ENCODE data around the gene INHA.

INHA gene

DNA sequence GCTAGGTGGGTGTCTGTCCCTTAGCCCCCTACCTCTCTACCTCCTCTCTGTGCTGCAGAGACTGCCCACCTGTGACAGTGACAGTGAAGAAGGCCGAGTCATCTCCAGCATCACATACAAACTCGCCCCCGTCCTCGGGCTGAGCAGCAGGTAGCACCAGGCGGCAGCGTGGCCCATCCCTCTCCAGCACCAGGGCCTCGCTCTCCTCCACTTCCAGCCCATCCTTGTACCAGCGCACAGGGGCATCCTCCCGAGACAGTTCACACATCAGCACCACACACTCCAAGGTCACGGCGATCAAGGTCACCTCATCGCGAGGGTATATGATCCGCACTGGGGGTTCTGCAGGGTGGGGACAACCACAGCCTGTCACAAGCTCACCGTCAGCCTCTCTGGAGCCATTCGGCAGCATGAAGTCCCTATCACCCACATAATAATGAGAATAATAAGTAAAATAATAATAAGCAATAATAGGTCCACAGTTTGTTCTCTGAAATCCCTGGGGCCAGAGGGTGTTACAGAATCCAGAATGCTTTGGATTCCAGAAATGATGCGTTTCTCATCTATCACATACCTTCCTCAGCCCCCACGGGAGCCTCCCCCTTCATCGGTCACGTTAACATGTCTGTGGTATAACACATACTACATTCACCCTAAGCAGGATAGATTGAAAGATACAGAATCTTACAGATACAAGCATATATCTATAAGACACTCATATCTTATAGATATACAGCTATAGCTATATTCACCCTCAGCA is 12.8 kb upstream of the INHA start:
- DNase-seq: no peak

DNA sequence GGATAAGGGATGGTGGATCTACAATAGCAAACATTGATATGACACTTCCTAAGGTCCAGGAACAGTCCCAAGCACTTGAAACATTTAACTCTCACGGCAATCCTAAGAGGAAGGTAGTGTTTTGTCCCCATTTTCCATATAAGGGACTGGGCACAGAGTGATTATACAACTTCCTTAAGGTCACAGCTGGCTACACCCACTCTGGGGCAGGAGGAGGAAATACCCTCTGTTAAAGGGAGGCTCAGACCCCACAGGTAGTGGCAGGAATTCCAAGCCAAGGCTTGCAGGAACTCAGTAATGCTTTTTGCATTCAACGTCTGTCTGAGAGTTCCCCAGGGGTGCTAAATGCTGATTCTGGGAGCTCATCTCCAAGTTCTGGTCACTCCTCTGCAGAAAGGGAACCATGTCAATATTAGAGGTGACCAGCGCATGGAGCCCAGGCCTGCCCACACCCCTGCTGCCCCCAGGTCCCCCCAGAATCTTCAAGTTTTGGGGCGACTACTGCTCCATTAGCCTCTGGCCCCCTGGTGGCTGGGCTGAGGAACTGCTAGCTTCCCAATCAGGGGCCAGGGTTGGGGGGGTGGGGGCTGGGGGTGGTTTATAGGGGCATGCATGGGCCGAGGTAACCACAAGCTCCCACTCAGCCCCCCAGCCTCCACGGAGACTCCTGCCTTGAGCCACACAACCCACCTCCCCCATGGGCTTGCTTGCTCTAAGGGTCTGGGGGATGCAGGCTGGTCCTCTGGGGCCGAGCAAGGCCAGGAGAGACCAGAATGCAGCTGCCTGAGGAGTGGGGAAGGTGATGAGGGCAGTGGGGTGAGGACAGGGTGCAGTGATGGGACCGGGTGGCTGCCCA is 11.8 kb upstream of the INHA start:
- DNase-seq: peak; percentile 20

DNA sequence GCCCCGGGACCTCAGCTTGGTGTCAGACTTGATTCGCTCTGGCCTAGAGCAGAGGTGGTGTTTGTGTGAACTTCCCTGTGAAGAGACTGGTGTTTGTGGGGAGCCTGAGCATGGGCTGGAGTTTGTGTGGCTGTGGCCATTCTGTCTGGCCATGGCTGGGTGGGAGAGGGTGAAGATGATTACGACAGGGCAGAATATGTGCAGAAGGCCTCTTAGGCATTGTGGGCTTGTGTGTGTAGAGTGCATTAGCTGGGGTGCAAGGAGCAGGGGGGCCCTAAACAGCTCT is 11.3 kb upstream of the INHA start:
- no peak for DNase-seq

DNA sequence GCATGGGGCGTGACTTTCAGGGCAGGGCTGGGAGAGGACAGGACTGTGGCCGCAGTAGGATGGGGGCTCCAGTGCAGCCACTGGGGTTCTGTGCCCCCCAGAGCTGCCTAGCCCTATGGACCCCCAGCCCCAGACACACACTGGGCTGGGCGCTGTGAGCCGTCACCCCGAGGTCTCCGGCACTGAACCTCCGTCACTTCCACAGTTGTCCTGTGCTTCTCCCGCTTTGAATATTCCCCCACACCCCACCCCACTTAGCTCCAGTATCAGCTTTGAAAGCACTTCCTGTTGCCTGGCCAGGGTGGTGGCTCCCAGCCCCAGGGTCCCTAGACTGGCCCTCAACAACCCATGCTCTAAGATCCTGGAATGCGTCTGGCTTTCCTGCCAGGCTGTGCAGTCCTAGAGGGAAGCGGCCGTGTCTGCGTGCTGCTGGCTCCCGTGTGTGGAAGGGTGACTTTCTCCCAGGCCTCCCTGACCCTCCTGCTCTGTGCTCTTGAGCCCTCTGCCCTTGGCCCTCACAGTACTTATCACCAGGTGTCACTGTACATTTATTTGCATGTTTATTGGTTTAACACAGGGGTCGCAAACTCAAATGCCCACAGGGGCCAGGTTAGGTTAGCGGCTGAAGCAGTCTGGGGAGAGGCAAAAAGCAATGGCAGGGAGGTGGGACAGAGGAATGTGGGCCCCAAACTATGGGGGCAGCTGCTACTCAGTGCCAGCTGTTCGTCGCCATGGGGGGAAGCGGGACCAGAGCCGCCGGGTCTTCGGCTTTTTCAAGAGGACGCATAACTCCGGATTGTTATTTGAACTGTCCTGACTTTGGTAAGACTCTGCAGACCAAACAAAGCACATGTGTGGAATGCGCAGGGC is 10.7 kb upstream of the INHA start:
- DNase-seq: no peak

DNA sequence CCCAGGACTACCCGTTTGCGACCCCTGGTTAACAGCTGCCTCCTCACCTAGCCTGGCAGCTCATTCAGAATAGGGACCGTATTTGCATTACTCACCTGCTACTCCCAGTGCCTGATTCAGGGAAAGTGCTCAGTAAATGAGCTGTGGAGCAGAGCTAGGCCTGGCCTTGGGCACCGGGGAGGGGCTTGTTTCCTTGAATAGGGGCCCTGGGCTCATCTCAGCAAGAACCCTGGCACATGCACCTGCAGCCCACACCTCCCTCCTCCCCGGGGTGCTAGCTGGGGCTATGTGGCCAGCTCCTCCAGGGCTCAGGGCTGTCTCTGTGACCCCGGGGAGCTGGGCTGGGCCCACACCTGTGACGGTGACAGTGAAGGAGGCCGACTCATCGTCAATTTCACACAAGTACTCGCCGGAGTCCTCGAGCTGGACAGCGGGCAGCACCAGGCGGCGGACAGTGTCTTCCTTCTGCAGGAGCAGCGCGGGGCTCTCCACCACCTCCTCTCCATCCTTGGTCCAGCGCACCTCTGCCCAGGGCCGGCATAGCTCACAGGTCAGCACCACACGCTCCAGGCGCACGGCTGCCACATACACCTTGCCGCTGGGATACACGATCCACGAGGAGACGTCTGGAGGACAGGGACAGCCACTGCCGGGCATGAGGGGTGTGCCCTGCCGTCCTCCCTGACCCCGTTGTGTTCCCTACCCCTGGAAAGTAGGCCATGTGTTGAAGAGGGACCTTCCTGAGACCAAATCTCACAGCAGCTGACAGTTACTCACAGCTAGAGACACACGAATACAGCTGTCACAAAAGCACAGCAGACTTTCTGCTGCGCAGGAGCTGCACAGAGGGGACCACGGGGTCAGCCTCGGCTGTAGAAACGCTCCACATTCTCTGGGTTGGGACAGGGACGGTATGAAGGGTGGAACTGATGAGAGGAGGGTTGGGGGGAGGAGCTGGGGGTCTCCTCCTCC is 9.8 kb upstream of the INHA start:
- no peak for DNase-seq

DNA sequence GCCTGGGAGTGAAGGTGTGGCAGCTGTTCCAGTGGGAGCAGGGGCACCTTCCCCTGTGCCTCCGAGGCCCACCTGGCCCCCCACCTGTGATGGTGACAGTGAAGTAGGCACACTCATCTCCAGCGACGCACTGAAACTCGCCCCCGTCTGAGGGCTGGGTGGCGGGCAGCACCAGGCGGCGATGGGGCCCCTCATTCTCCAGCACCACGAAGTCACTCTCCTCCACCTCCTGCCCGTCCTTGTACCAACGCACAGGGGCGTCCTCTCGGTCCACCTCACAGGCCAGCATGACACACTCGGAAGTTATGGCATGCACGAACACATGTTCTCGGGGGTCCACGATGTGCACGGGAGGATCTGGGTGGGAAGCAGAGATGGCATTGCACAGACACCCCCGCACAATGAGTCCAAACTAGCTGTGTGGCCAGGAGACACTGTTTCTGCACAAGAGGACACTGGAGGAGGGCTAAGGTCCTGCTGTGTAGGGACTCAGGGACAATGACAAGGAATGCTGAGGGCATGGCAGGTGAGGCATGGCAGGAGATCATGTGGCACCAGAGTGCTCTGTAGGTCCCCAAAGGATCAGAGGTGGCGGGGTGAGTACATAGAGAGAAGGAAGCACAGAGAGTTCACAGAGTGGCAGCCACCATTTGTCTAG is 8.7 kb upstream of the INHA start:
- no peak for DNase-seq

DNA sequence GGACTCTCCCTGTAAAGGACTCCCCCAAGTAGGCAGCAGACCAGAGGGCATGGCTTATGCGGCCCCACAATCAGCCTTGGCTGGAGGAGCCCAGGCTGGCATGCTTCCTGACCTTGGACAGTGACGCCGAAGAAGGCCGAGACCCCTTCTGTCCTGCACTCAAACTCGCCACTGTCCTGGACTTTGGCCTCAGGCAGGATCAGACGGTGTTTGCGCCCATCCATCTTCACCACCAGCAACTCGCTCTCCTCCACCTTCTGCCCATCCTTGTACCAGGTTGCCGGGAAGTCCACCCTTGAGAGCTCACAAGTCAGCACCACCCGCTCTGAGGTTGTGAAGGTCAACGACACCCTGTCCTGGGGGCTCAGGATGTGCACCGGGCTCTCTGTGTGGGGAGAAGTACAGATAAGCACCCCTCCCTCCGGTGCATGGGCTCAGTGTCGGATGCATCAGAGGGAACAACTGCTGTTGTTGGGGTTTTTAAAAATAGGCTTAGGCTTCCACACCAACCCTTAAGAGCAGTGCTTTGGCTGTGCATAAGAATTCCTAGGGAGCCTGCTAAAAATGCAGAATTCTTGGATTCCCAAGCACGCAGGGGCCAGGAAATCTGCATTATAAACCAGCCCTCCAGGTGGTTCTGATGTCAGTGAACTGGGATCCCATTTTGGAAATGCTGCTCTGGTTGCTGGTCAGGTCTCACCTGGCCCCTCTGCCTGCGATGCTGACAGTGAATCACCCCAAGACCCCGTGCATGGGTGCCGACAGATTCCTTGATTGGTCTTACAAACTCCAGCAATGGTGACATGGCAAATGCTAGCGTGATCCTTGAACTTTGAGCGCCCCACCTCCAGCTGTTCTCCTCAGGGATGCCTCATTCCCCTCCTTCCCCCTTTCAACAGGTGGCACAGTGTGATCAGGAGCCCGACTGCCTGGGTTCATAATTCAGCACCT is 6.7 kb upstream of the INHA start:
- DNase-seq: no peak

DNA sequence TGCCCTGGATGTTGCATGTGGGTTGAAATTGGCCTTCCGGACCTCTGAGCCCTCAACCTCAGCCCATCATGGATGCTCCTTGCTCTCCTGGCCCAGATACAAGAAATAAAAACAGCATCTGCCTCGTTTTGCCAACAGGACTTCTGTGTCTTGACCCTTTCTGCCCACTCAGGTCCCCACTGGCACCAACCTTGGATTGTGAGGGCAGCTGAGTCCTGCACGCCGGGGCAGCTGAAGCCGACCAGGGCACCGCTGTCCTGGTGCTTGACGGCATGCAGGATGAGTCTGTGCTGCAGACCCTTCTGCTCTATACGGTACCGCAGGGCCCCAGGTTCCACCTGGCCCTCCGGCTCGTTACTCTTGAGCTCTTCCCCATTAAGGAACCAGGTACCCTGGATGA is 5.5 kb upstream of the INHA start:
- no peak for DNase-seq

DNA sequence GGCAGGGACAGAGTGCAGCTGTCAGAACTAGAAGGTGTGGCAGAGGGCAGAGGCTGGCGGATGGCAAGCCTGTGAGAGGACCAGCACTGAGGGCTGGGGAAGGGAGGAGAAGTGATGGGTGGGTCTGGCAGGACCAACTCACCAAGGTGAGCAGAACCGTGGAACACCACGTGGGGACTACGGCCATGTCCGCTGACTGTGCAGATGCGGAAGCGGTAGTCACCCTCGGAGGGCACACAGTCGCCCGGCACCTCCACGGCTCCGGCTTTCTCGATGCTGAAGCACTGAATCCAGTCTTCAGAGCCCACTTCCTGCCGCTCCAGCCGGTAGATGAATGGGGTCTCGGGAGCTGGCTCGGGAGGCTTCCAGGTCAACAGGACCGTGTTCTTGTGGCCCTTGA is 5.0 kb upstream of the INHA start:
- DNase-seq: no peak

DNA sequence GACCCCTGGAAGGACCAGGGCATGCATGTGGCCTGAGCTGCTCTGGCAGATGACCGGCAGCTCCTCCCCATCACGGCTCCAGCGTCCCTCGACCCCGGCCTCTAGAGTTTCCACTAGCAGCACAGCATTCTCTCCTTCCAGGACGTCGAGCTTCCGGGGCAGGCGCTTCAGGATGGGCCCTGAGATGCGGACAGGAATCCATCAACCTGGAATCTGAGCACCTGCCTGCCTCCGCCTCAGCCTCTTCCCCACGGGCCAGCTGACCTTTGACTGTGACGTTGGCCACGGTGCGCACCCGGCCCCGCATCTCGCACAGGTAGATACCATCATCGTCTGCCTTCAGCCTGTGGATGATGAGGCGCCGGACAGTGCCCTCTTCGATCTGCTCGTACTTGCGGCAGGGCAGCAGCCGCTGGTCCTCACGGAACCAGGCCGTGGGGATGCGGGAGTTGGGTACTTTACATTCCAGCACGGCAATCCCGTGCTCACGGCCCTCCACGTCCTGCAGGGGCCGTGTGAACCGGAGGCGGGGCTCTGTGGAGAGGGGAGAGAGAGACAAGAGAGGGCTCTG is 4.2 kb upstream of the INHA start:
- no peak for DNase-seq

DNA sequence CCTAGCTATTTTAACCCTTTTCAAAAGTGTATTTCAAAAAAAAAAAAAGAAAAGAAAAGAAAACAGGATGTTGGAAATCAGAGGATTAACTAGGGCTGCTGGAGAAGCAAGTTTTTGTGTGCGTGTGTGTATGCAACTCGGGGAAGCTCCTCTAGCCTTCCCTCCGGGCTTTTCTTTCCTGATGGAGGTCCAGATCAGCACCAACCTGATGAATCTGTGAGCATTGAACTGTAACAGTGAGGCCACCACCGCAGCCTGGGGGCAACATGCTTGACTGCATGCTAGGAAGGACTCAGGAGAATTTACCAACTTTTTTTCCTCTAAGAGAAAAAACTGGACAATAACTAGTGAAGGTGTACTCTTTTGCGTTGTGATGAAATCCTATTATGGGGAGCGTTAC is 3.1 kb upstream of the INHA start:
- DNase-seq: no peak

DNA sequence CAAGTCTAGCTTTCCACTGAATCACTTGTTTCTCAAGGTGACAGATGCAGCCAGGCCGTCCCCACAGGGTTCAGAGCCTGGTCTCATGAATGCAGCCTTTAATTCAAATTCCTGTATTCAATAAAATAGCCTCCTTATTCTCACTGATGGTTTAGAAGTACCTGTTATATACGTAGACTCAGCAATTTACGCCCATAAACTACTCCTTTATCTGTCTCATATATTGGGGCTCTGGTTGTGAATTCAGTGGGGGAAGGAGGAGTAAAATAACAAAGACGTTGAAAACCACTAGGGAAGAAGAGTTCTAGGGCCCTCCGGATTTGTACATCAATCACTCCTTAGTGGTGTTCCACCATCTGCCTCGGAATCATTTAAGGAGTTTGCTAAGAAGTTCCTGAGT is 2.5 kb upstream of the INHA start:
- no peak for DNase-seq

DNA sequence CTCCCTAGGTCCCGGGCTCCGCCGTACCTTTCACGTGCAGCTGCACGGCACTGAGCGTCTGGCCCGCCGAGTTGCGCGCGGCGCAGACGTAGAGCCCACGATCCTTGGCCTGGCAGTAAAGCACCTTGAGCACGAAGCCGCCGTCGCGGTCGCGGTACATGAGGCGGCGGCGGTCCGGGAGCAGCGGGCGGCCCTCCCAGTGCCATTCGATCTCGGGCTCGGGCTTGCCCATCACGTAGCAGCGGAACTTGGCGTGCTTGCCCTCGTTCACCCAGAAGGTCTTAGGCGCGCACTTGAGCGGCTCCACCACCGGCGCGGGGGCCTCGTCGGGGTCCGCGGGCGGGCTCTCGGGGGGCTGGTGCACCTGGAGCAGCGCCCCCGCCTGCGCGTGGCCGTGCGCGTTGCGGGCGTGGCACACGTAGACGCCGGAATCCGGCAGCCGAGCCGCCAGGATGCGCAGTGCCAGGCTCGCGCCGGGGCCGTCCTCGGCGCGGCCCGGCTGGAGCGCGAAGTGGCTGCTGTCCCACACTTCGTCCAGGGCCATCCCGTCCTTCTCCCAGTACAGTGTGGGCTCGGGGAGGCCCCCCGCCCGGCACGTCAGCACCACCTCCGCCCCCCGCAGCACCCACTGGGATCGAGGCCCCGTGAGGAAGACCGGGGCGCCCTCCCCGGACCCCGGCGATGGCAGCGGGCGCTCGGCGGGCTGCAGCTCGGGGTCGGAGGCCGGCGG is 1.8 kb upstream of the INHA start:
- DNase-seq: no peak

DNA sequence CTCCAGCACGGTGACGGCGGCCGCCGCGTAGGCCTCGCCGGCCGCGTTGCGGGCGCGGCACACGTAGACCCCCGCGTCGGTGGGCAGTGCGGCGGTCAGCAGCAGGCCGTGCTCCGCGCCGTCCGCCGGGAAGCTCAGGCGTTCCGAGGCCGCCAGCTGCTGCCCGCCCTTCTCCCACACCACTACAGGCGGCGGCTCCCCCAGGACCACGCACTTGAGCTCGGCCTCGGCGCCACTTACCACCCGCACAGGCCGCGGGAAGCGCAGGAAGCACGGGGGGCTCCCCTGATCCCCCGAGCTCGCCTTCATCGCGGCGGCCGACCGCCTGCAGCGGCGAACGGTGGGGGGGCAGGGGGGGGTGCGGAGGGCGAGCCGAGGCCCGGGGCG is 1.2 kb upstream of the INHA start:
- DNase-seq: no peak

DNA sequence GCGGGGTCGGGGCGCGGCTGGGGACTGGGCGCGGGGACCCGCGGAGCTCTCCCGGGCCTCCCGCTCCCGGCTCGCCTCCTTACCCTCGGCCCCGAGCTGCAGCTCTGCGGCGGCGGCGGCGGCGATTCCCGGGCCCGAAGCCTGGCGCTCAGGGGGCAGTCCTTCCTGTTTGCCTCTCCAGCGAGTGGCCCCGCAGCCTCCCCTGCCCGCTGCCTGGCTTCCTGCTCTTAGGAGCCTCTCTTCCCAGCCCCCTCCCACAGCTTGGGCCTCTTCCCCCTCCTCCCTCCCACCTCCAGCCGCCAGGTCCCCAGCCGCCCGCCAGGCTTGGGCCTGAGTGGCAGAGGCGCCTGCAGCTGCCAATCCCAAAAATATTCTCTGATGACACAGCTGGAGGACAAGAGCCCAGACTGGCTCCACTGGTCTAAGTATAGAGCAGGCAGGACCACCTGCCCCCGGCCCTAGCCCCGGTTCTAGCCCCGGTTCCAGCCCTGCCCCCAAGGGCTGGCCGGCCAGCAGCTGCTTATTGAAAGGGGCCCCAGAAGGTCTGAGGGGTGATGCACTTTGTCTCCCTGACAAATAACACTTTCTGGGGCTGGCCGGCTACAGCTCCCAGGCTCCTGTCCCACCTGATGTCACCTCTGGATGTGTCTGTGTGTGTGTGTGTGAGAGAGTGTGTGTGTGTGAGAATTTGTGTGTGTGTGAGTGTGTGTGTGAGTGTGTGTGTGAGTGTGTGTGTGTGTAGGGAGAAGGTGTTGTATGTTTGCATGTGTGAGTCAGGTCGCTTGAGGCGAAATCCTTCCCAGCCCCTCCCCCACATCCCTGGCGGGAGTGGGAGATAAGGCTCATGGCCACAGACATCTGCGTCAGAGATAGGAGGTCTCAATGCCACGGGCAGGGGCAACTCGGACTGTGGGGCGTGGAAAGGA is 536 bp upstream of the INHA start, which contains the start of gene OBSL1:
TSS of gene OBSL1 (minus strand) at position 229 of the 926 bp plus-strand sequence. CDS start 307 bp downstream, outside the sequence.
- no peak for DNase-seq

DNA sequence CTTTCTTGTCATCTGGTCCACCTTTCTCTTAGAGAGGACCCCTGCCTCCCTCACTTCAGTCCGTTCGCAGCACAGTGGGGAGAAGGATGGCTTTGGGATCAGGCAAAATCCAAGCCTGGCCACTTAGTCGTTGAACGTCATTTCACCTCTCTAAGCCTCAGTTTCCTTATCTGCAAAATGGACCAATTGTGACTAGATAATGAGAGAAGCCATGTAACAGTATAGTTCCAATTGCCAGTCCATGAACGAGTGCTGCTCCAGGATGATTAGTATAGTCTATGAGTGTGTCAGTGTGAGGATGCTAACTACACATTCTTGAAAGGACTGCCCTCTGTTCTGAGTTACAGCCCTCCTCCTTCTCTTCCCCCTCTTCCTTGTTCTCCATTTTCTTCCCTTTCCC is 1.1 kb downstream of the INHA start:
- no peak for DNase-seq

DNA sequence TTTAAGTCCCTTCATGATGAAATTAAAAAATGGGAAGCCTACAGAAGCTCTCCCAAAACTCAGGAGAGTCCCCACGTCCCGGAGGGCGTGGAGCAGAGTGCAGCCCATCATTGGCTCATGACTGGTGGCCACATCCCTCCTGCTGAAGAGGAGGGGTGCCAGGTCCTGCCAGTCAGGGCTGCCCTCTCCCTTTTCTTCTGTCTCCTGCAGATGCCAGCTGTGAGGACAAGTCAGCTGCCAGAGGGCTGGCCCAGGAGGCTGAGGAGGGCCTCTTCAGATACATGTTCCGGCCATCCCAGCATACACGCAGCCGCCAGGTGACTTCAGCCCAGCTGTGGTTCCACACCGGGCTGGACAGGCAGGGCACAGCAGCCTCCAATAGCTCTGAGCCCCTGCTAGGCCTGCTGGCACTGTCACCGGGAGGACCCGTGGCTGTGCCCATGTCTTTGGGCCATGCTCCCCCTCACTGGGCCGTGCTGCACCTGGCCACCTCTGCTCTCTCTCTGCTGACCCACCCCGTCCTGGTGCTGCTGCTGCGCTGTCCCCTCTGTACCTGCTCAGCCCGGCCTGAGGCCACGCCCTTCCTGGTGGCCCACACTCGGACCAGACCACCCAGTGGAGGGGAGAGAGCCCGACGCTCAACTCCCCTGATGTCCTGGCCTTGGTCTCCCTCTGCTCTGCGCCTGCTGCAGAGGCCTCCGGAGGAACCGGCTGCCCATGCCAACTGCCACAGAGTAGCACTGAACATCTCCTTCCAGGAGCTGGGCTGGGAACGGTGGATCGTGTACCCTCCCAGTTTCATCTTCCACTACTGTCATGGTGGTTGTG is 2.6 kb downstream of the INHA start:
- no peak for DNase-seq
